ACHN (cell line): ENCODE results near the gene PFN1.
A peak's percentile ranks its signal among the peaks of the same experiment; 100 is the strongest.

ENCODE experiments used
- DNase-seq: peaks from one replicate; pipeline ENCODE4 v3.0.0-alpha.2; 2015
- in situ Hi-C: cut with HindIII; loops from 2 replicates; pipeline ENCODE4 v1.10.0; 2017; ENCODE audit warnings: low sequenced_read_pairs, low pct_ligation_motif_present, low pct_unique_long_range_greater_than_20kb

Gene PFN1

GRCh38 chr17:4947411-4948165 lies 742 bp downstream of the PFN1 start:
- in situ Hi-C loops, result no loop called here
- DNase-seq, result peak; percentile 61

GRCh38 chr17:4947010-4947410 lies 1.3 kb downstream of the PFN1 start:
- in situ Hi-C loops, result no loop called here
- DNase-seq, result no peak

- no peak for DNase-seq
- in situ Hi-C loops, result no loop called here
Observed at GRCh38 chr17:4946312-4946976, 1.9 kb downstream of the PFN1 start.

- DNase-seq, result no peak
- in situ Hi-C loops, result no loop called here
Observed at GRCh38 chr17:4945944-4946280, 2.4 kb downstream of the PFN1 start.

GRCh38 chr17:4945176-4945943 lies 3.0 kb downstream of the PFN1 start:
- DNase-seq, result peak; percentile 92
- in situ Hi-C loops, result no loop called here

GRCh38 chr17:4944554-4945175 lies 3.7 kb downstream of the PFN1 start:
- no peak for DNase-seq
- in situ Hi-C loops, result no loop called here

- in situ Hi-C loops, result no loop called here
- DNase-seq, result no peak
Observed at GRCh38 chr17:4944163-4944553, 4.2 kb downstream of the PFN1 start.

GRCh38 chr17:4942760-4943508 lies 5.4 kb downstream of the PFN1 start:
- DNase-seq, result no peak
- in situ Hi-C loops, result no loop called here

- in situ Hi-C loops, result no loop called here
- DNase-seq, result no peak
Observed at GRCh38 chr17:4941319-4941610, 7.1 kb downstream of the PFN1 start.

- in situ Hi-C loops, result no loop called here
Observed at GRCh38 chr17:4940555-4941318, 7.6 kb downstream of the PFN1 start.

GRCh38 chr17:4939796-4940554 lies 8.4 kb downstream of the PFN1 start, which contains the start of the genes RNF167 and SLC25A11:
Gene RNF167 (plus strand): TSS chr17:4940268. CDS start chr17:4940910, 642 bp downstream.
Gene SLC25A11 (minus strand): TSS chr17:4940046. CDS start chr17:4939910, 136 bp downstream.
- in situ Hi-C loops, result no loop called here

More at GRCh38 chr17:4940555-4941318, 7.6 kb downstream of the PFN1 start:
- DNase-seq, result peak; percentile 32

GRCh38 chr17:4939546-4939795 lies 8.9 kb downstream of the PFN1 start:
- no peak for DNase-seq
- in situ Hi-C loops, result no loop called here

More at GRCh38 chr17:4939796-4940554, 8.4 kb downstream of the PFN1 start, which contains the start of the genes RNF167 and SLC25A11:
- DNase-seq, result peak; percentile 100

GRCh38 chr17:4938688-4939545 lies 9.4 kb downstream of the PFN1 start:
- no peak for DNase-seq
- in situ Hi-C loops, result no loop called here

GRCh38 chr17:4938069-4938491 lies 10.2 kb downstream of the PFN1 start:
- no peak for DNase-seq
- in situ Hi-C loops, result no loop called here

- DNase-seq, result no peak
- in situ Hi-C loops, result no loop called here
Observed at GRCh38 chr17:4937553-4937952, 10.8 kb downstream of the PFN1 start.

GRCh38 chr17:4936436-4936835 lies 11.9 kb downstream of the PFN1 start:
- in situ Hi-C loops, result no loop called here
- no peak for DNase-seq
